ENCODE results near the gene GOLGA8H. TPM values are rescaled to one million over a fixed set of nuclear protein-coding genes. Genes with fewer than 3 reads are reported as not detected.

Gene GOLGA8H
- 1.3 TPM for total RNA-seq

GRCh38 chr15:30603796-30604195, at the start of gene GOLGA8H:
GOLGA8H (plus strand) TSS chr15:30604028; CDS start chr15:30604126, 98 bp downstream.

GRCh38 chr15:30625436-30626193, 21.8 kb downstream of the GOLGA8H start, which contains the start of gene ARHGAP11B:
ARHGAP11B (plus strand) TSS chr15:30626128.

Small RNA genes lying within 50 kb of the gene (small RNA-seq; reads per million reads assigned to genes)
- not detected for gene RF00096 (ENCODE audit: low replicate concordance)
- not detected for gene RN7SL628P (ENCODE audit: low replicate concordance)
- not detected for gene RN7SL796P (ENCODE audit: low replicate concordance)

Other genes with a start within 250 kb of the GOLGA8H start
- 7.8 TPM for gene CHRFAM7A, start 210.5 kb upstream of the GOLGA8H start, total RNA-seq
- gene GOLGA8R, start 189.8 kb upstream of the GOLGA8H start, total RNA-seq = 1.6 TPM
- 1.9 TPM for gene GOLGA8Q, start 52.0 kb upstream of the GOLGA8H start, total RNA-seq